Gastrocnemius medialis (tissue), 4 donors: Measurements from ENCODE around the gene ZC3H18. TPM values are rescaled to one million over a fixed set of nuclear protein-coding genes. Genes with fewer than 3 reads are reported as not detected.

Experiments
- ATAC-seq, 2 donors: fragments of 150-250 bp; one replicate each; pipeline ENCODE4 v1.9.1; 2016
- DNase-seq, 2 donors: peaks; one replicate each; pipeline ENCODE4 v3.0.0-alpha.2; 2019
- H3K27ac ChIP-seq, 4 donors: fragments of 200-600 bp; sonication (generic); 1 replicate in 1 of 4; 2 replicates in 3 of 4; pipeline ENCODE4 v1.5.1; 2016 to 2018; ENCODE audit warnings: mild to moderate bottlenecking in 2 of 4, moderate library complexity in 1 of 4
- H3K27me3 ChIP-seq, 3 donors: fragments of 200-600 bp; sonication (generic) in 2 of 3; 1 replicate in 1 of 3; 2 replicates in 2 of 3; pipeline versions ENCODE4 v1.5.1 to v1.6.0; 2016 to 2019; ENCODE audit warnings: mild to moderate bottlenecking in 1 of 3, moderate library complexity in 1 of 3
- H3K36me3 ChIP-seq, 2 donors: fragments of 200-600 bp; sonication (generic) in 1 of 2; one replicate each; pipeline ENCODE4 v1.5.1; 2017 to 2018
- H3K4me1 ChIP-seq, 2 donors: fragments of 200-600 bp; sonication (generic) in 1 of 2; one replicate each; pipeline ENCODE4 v1.5.1; 2016 to 2017; ENCODE audit warnings: mild to moderate bottlenecking in 2 of 2
- H3K4me3 ChIP-seq, 4 donors: fragments of 200-600 bp; sonication (generic) in 3 of 4; 1 replicate in 1 of 4; 2 replicates in 3 of 4; pipeline ENCODE4 v1.5.1; 2016 to 2019; ENCODE audit warnings: mild to moderate bottlenecking in 2 of 4
- H3K9me3 ChIP-seq, 3 donors: fragments of 200-600 bp; sonication (generic) in 2 of 3; 1 replicate in 1 of 3; 2 replicates in 2 of 3; pipeline ENCODE4 v1.5.1; 2016 to 2019
- POLR2A ChIP-seq, 2 donors: fragments of 450-650 bp; IDR thresholded peaks; one replicate each; pipeline ENCODE4 v1.6.1; 2017; ENCODE audit warnings: antibody characterized with exemption in 2 of 2, mild to moderate bottlenecking in 2 of 2, moderate library complexity in 2 of 2
- in situ Hi-C, 4 donors: fragments of 200-750 bp; cut with MboI; loops; one replicate each; pipeline versions ENCODE4 v1.15.0 to v1.8.0; 2017; ENCODE audit warnings: low sequenced_read_pairs in 4 of 4
- intact Hi-C: fragments of 100-400 bp; cut with DNase I; formaldehyde crosslinking; loops from one replicate; pipeline ENCODE4 v1.15.1; 2023; ENCODE audit warnings: low total_unique reads
- total RNA-seq, 4 donors: library from RNA; depleted of rRNA; stranded (reverse); fragments of >200 nt; gene quantifications; one replicate each; pipeline versions ENCODE4 v1.1.0 to v1.2.3, GENCODE V29; 2016
- TF ChIP-seq, protein P1 (sequence below), 5 experiments: fragments of 450-650 bp in 3 of 5; fragments of 200-600 bp in 2 of 5; sonication (generic) in 2 of 5; IDR thresholded peaks in 4 of 5; conservative IDR thresholded peaks in 1 of 5; 1 replicate in 4 of 5; 2 replicates in 1 of 5; pipeline ENCODE4 v1.5.1; 2016 to 2019; ENCODE audit warnings: antibody characterized with exemption in 5 of 5, mild to moderate bottlenecking in 3 of 5, moderate library complexity in 3 of 5

The ZC3H18 gene
- total RNA-seq, 4 donors from 2014 or later, result 10.9 to 20.5 (median 18.4) TPM

DNA sequence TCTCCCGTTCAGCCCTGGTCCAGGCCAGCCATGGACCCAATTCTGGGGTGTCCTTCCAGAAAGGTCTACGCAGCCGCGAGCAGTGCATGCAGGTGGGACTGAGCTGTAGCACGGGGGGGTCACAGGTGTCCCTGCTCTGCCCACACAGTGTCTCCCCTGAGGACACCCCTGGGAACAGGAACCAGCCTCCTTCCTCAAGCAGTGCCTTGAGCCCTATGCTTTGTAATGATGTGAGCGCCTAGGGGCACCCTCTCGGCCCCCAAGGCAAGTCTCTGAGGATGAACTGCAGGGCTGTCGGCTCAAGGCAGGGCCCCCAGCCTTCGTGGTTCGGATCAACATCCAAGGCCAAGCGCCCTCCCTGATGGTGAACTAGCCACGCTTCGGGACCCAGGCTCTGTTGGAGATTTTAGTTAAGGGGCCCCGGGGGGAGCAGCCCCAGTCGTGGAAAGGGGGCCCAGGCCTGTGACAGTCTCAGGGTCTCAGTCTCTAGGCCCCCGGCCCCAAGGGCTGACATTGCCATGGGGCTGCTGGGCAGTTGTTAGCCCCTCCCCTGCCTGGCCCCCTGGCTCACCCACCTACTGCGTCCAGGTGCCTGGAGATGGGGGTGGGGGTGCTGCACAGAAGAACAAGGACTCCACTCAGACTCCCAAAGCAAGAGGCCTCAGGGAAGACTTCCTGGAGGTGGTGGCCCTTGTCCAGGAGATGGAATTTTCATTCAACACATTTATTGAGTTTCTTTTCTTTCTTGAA lies 70.5 kb downstream of the ZC3H18 start:
- peaks cover 30 to 40% (median 37%) of the 10 kb centered on the region in 3 donors for H3K27me3 ChIP-seq

DNA sequence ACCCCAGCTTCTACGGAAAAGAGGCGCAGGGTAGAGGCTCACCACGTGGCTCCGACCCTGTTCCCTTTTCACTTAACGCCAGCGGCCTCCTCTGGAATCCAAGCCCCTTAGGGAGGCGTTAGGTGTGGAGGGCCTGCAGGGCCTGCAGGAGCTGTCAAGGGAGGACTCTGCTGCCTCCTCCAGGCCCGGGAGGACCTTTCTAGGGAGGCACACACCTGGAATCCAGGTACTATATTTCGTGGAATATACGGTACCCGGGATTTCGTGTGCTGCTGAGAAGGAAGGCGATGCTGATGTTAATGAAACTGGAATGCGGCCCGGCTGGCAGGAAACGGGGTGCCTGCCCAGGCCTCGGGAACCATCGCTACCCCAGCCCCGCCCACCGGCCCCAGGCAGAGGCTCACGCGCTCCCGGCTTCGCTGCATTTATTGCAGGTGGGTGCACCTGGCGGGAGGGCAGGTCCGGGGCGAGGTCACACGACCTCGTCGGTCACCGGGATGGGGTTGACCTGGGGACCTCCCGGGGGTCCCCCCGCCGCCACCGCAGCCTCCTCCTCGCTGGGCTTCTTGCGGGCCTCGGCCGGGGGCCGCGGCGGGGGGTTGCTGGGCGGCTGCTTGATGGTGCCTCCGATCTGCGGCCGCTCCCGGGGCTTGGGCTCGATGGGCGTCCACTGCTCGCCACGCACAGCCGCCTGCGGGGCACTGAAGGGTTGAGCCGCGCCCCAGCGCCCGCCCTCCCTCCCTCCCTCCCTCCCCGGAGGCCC lies 72.9 kb downstream of the ZC3H18 start:
- peaks cover 26 to 32% (median 28%) of the 10 kb centered on the region in 3 donors for H3K27me3 ChIP-seq
- no peak overlapping the region for H3K4me3 ChIP-seq
- ATAC-seq (no peak), DNase-seq (no peak)
- no peak overlapping the region for H3K27ac ChIP-seq
- no peaks in the 10 kb centered on the region for H3K4me1 ChIP-seq
- in situ Hi-C loops (no loop called here), intact Hi-C loops (no loop called here)
- H3K9me3 ChIP-seq, result no peaks in the 10 kb centered on the region
- no peaks in the 10 kb centered on the region for H3K36me3 ChIP-seq
- no peak for TF ChIP-seq POLR2A (IDR thresholded peaks at IDR 0.05)
- TF ChIP-seq, protein P1, sequence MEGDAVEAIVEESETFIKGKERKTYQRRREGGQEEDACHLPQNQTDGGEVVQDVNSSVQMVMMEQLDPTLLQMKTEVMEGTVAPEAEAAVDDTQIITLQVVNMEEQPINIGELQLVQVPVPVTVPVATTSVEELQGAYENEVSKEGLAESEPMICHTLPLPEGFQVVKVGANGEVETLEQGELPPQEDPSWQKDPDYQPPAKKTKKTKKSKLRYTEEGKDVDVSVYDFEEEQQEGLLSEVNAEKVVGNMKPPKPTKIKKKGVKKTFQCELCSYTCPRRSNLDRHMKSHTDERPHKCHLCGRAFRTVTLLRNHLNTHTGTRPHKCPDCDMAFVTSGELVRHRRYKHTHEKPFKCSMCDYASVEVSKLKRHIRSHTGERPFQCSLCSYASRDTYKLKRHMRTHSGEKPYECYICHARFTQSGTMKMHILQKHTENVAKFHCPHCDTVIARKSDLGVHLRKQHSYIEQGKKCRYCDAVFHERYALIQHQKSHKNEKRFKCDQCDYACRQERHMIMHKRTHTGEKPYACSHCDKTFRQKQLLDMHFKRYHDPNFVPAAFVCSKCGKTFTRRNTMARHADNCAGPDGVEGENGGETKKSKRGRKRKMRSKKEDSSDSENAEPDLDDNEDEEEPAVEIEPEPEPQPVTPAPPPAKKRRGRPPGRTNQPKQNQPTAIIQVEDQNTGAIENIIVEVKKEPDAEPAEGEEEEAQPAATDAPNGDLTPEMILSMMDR (IDR thresholded peaks at IDR 0.05 in 4 of 5, conservative IDR thresholded peaks at IDR 0.05 in 1 of 5), result no peak

More for the DNA sequence above, 70.5 kb downstream of the ZC3H18 start:
- ATAC-seq (no peak), DNase-seq (no peak)
- no peaks in the 10 kb centered on the region for H3K4me1 ChIP-seq
- H3K9me3 ChIP-seq, result no peaks in the 10 kb centered on the region
- no peaks in the 10 kb centered on the region for H3K36me3 ChIP-seq
- in situ Hi-C loops (no loop called here), intact Hi-C loops (no loop called here)
- no peak overlapping the region for H3K4me3 ChIP-seq
- TF ChIP-seq, protein P1 (IDR thresholded peaks at IDR 0.05 in 4 of 5, conservative IDR thresholded peaks at IDR 0.05 in 1 of 5), result no peak
- no peak for TF ChIP-seq POLR2A (IDR thresholded peaks at IDR 0.05)
- no peak overlapping the region for H3K27ac ChIP-seq

DNA sequence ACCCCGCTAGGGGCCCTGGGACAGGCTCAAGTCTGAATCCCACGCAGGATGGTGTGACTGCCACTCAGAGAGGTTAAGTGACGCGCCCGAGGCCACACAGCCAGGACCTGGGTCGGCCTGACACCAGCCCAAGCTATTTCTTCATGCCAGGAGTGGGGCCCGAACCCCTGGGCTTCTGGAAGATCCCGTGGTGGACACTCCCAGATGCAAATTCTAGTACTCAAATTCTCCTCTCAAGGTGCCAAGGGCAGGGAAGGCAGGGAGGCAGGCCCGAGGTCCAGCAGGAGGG lies 73.4 kb downstream of the ZC3H18 start:
- no peaks in the 10 kb centered on the region for H3K36me3 ChIP-seq
- intact Hi-C loops (no loop called here), in situ Hi-C loops (no loop called here)
- H3K4me3 ChIP-seq, result no peak overlapping the region
- ATAC-seq (no peak), DNase-seq (no peak)
- peaks cover 20 to 27% (median 24%) of the 10 kb centered on the region in 3 donors for H3K27me3 ChIP-seq
- no peak overlapping the region for H3K27ac ChIP-seq
- H3K9me3 ChIP-seq, result no peaks in the 10 kb centered on the region
- TF ChIP-seq, protein P1 (IDR thresholded peaks at IDR 0.05 in 4 of 5, conservative IDR thresholded peaks at IDR 0.05 in 1 of 5), result no peak
- no peak for TF ChIP-seq POLR2A (IDR thresholded peaks at IDR 0.05)
- H3K4me1 ChIP-seq, result no peaks in the 10 kb centered on the region

DNA sequence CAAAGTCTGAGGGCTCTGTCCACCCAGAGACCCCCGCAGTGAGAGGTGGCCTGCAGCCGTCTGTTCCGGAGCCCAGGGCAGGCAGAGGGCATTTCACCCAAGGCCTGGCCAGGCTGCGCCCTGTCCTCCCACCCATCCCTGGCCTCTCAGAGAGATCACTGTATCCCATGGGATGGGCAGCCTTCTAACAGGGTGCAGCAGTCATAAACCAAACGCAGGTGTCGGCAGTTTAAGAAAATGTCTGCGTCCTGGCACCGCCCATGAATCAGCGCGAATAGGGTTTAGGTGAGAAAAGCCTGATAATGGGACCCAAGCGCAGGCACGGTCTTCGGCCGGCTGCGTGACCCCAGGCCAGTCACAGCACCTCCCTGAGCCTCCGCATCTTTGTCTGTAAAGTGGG lies 75.3 kb downstream of the ZC3H18 start:
- intact Hi-C loops, result no loop called here
- TF ChIP-seq POLR2A (IDR thresholded peaks at IDR 0.05), result no peak
- TF ChIP-seq, protein P1 (IDR thresholded peaks at IDR 0.05 in 4 of 5, conservative IDR thresholded peaks at IDR 0.05 in 1 of 5), result no peak
- H3K36me3 ChIP-seq, result no peaks in the 10 kb centered on the region
- no peak overlapping the region for H3K4me3 ChIP-seq
- peaks cover 3 to 8% (median 6%) of the 10 kb centered on the region in 3 donors for H3K27me3 ChIP-seq
- no peak overlapping the region for H3K27ac ChIP-seq
- H3K9me3 ChIP-seq, result no peaks in the 10 kb centered on the region
- H3K4me1 ChIP-seq, result no peaks in the 10 kb centered on the region
- no peak for DNase-seq
- no peak for ATAC-seq
- in situ Hi-C loops, result no loop called here
